ENCODE data around the gene ARFIP1.
"Not testable (repeated sequence)": the region's sequence is repeated elsewhere in the genome, so short reads cannot be mapped to it uniquely, and the experiment has no call there.

ARFIP1 gene

DNA sequence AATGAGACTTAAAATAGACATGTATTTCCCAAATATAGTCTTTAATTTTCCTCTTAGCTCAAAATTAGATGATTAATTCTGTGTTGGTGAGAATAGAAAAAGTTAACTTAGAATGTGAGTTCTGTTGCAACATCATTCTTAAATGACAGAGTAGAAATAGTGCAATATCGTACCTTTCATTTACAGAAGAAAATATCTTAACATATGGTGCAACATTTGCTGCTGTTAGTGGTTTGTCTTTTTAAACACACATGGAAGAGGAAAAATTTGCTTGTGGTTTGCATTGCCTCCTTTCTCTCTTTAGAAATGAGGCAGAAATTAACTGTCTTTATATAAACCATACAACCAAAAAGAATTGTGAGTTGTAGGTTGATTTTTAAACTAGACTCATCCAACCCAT lies 117.1 kb downstream of the ARFIP1 start:
- no peak for DNase-seq (ENCODE audit: low read depth in 2 of 2)

- DNase-seq (ENCODE audit: low read depth in 2 of 2), result not testable (repeated sequence)
Observed at GRCh38 chr4:152898133-152898532, 118.4 kb downstream of the ARFIP1 start.

GRCh38 chr4:152898606-152899005 lies 118.9 kb downstream of the ARFIP1 start:
- DNase-seq (ENCODE audit: low read depth in 2 of 2), result no peak

DNA sequence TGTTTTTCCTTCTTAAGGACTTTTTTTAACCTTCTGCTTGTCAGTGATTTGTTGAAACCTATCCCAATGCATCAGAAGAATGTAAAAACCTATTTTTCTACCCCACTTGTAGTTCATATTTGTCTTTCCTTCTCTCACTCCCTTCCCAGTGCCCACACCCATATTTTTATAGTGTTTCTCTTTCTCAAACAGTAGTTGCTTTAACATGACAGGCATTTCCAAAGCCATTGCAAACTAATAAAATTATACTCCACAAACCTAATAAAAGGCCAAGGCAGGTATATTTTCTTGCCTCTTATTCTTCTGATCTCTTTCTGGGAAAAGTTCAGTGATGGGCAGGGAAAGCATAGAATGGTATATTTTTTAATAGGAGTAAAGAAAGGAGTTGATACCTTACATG lies 120.6 kb downstream of the ARFIP1 start:
- DNase-seq (ENCODE audit: low read depth in 2 of 2), result no peak

DNA sequence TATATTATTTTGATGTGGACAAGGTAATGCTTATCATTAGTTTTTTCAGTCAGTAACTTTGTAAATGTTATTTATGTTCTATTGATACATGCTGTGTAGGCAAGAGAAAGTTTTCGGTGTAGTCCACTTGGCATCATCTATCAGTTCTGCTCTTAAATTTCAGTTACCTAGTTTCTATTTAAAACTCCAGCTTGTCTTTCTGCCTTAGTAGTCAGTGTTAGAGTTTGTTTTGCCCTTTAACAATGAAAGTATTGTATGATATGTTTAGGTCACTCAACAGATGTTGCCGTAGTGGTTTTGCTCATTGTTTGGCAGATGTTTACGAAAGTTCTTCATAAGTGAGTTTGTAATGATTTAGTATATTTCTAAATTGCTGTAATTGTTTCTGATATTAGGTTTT lies 121.5 kb downstream of the ARFIP1 start:
- no peak for DNase-seq (ENCODE audit: low read depth in 2 of 2)

DNA sequence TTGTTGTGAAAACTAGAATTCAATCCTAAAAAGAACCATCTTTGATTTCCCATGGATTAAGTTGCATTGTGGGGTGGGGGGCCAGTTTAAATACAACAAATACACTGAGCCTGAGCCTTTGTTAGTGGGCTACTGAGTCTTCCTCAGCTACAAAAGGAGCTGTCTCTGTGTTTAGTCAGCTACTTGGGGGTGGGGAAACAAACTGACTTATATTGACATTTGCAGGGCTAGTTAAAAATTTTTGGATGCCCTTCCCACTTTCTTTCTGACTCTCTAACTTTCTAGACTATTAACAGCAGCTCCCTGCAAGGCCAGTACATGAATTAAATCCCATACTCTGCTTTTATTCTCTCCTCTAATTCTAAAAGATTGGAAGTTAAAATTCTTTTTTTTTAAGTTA lies 123.9 kb downstream of the ARFIP1 start:
- DNase-seq (ENCODE audit: low read depth in 2 of 2), result no peak

GRCh38 chr4:152909901-152910300 lies 130.1 kb downstream of the ARFIP1 start:
- no peak for DNase-seq (ENCODE audit: low read depth in 2 of 2)

GRCh38 chr4:152910521-152910920 lies 130.8 kb downstream of the ARFIP1 start:
- DNase-seq (ENCODE audit: low read depth in 2 of 2), result no peak

DNA sequence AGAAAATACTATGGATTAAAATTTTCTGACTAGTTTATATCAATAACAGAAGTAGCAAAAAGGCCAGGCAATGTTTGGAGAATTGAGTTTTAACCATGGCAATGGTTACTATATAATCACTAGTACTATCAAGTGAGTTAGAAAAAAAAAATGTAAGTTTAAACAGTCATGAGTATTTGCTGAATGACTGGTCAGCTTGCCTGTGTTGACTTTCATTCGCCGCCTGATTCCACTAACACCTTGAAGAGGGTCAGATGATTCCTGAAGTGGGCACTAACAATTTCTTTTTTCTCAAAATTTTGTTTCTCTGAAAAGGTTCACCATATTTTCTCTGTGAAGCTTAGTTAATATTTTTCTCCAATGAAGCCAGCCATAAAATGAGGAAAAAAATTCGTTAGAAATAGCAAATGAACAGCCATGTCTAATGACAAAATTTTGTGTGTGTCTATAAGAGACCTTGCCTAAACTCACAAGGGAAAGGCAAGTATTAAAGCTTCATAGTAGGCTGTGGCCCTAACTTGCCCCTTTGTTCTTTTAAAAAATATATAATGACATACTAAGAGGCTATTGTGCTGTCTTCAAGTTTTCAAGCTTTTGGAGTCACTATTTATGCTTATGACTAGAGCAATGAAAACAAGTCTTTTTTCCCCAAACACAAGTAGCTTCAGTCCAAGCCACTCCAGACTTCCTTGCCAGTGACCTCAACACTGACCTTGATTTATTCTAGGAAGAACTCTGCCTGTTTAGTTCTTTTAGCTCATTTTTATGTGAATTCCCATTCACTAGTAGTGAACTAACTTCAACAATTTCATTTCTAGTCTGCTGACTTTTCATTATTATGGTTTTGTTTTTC lies 138.0 kb downstream of the ARFIP1 start:
- DNase-seq (ENCODE audit: low read depth in 2 of 2), result no peak

DNA sequence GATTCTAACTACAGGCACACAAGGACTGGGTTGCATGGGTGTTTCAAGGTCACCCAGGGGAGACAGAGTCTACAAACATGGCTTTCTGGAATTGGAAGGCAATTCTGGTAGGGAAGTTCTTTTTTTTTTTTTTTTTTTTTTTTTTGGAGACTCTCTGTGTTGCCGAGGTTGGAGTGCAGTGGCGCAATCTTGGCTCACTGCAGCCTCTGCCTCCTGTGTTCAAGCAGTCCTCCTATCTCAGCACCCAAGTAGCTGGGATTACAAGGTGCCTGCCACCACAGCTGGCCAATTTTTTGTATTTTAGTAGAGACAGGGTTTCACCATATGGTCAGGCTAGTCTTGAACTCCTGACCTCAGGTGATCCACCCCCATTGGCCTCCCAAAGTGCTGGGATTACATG lies 140.1 kb downstream of the ARFIP1 start:
- DNase-seq (ENCODE audit: low read depth in 2 of 2), result no peak

GRCh38 chr4:152920768-152921167 lies 141.0 kb downstream of the ARFIP1 start:
- no peak for DNase-seq (ENCODE audit: low read depth in 2 of 2)

DNA sequence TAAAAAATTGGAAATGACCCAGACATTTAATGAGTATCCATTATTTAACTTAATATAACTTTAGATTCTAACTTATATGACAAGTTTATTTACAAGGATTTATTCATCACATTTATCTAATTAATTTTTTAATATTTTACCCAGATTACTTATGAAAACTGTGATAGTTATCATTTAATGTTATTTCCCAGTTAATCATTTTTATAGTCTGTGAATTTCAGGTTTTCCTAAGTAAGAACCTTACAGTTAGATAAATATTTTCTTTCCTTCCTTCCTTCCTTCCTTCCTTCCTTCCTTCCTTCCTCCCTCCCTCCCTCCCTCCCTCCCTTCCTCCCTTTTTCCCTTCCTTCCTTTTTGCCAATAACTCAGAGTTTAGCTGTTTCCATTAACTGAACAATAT lies 141.5 kb downstream of the ARFIP1 start:
- no peak for DNase-seq (ENCODE audit: low read depth in 2 of 2)

DNA sequence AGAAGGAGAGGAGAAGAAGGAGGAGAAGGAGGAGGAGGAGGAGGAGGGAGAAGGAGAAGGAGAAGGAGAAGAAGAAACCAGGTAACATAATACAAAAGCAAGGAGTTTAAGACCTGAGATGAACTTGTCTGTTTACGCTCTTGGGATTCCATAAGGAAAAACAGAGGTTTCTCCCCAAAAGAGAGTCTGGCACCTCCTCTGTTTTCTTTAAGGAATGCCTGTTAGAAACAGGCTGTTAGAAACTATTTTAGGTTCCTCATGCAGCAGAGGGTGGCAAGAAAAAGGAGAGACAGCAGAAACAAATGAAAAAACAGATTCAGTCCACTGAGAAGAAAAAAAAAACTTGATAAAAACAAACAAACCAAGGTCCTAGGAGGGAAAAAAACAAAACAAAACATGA lies 146.1 kb downstream of the ARFIP1 start:
- DNase-seq (ENCODE audit: low read depth in 2 of 2), result no peak

DNA sequence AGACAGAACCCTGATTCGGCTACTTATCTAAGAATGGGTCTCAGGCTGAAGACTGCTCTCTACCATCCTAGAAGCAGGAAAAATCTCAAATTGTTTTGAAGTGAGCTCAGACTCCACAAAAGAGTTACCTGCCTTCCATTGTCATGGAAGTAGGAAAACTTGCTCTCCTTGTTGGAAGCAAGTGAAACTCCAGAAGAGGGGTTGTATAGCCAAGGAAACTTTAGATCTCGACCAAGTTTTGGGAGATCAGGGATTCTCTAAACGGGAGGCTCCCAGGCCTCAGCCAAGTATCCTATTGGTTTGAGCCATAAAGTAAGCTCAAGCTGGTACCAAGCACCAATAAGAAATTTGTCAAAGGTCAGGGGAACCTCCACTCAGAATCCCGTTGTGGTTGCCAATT lies 147.2 kb downstream of the ARFIP1 start:
- no peak for DNase-seq (ENCODE audit: low read depth in 2 of 2)

DNA sequence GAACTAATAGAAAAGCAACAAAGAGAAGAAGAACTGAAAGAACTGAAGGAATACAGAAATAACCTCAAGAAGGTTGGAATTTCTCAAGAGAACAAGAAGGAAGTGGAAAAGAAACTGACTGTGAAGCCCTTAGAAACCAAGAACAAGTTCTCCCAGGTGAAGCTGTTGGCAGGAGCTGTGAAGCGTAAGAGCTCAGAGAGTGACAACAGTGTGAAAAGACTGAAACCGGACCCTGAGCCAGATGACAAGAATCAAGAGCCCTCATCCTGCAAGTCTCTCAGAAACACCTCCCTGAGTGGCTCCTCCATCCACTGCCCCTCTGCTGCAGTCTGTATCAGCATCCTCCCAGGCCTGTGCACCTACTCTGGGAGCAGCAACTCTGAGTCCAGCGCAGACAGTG lies 148.0 kb downstream of the ARFIP1 start:
- DNase-seq (ENCODE audit: low read depth in 2 of 2), result no peak

GRCh38 chr4:152928286-152928685 lies 148.5 kb downstream of the ARFIP1 start:
- no peak for DNase-seq (ENCODE audit: low read depth in 2 of 2)

DNA sequence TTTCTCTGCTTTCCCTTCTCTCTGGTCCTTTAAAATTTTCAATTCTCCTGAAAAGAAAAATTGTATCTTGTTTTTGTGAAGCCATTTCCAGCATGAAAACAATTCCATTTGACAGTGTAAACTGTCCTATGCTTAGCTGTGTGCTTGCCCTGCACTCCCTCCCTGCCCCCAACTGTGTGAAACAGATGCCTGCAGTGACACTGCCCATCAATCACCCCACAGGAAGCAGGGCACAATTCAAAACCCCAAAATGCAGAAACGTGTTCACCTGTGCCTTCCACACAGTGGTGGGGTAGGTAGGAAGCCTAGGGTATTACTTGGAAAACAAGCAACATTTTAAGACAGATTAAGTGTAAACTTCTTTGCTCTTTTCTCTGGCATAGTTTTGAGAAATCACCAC lies 150.1 kb downstream of the ARFIP1 start:
- DNase-seq (ENCODE audit: low read depth in 2 of 2), result no peak

- peak in 1 of 2 donors; percentile 7 for DNase-seq (ENCODE audit: low read depth in 2 of 2)
Observed at GRCh38 chr4:152935143-152935542, 155.4 kb downstream of the ARFIP1 start.

- DNase-seq (ENCODE audit: low read depth in 2 of 2), result no peak
Observed at GRCh38 chr4:152935631-152936445, 156.1 kb downstream of the ARFIP1 start, which contains the start of gene FHDC1. Gene FHDC1 (plus strand): TSS chr4:152936323. CDS start chr4:152943058, 6,735 bp downstream.

DNA sequence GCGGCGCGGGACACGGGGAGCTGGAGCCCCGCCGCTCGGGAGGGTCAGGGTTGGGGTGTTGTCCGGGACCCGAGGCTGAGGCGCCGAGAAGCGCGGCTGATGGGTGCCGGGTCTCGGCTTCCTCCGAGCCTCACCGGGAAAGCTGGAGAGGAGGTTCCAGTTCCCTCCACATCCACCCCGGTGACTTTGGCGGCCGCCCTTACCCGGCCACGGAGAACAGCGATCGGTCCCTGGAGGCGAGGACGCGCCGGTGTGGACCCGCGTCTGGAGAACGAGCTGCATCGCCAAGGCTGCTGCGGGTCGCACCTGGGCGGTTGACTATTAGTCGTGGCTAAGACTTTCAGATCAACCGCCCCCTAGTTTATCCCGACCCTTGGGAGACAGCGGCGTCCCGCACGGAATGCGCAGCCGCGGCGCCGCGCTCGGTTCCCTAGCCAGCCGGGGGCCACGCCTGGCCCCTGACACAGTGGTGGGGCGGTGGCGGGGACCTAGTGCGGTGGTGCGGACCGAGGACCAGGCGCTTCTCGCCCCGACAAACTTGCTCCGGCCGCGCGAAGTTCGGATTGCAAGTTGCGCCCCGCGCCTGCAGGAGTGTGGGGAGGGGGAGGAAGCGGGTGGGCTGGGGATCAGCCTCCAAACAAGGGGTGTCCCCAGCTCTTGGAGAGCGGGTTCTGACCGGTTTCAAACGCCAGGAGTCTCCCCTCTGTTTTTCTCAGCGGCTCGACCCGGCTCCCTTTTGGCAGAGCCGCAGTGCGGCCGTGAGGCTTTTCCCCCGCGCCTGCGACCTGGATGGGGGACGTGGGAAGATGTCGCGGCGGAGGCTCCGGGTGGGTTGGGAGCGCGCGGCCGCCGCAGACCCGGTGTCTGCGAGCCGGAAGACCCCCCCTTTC lies 156.9 kb downstream of the ARFIP1 start:
- no peak for DNase-seq (ENCODE audit: low read depth in 2 of 2)

- no peak for DNase-seq (ENCODE audit: low read depth in 2 of 2)
Observed at GRCh38 chr4:152937336-152938236, 157.8 kb downstream of the ARFIP1 start.

Data from stimulated activated CD4-positive, alpha-beta T cell treated with anti-CD3 and anti-CD28 coated beads, Interleukin-15, amount 100 ng/mL, for 48 hours (primary cell).